HepG2 (cell line): ENCODE measurements around the gene AZU1. TPM values are rescaled to one million over a fixed set of nuclear protein-coding genes. Genes with fewer than 3 reads are reported as not detected.
A peak's percentile ranks its signal among the peaks of the same experiment; 100 is the strongest.

ENCODE experiments used
- ATF7 ChIP-seq, 2 experiments: fragments of 450-650 bp in 1 of 2; sonication (generic) in 1 of 2; formaldehyde crosslinking in 1 of 2; IDR thresholded peaks; 2 replicates each; pipeline versions ENCODE4 v1.4.0 to v1.6.1; 2016 to 2020; ENCODE audit warnings: antibody characterized with exemption in 1 of 2, mild to moderate bottlenecking in 1 of 2, missing genetic modification reagents in 1 of 2
- CBX1 ChIP-seq: IDR thresholded peaks from one replicate; pipeline ENCODE4 v1.6.1; 2016; ENCODE audit warnings: antibody characterized with exemption, low read depth
- FOXO1 ChIP-seq: sonication (generic); formaldehyde crosslinking; IDR thresholded peaks from 2 replicates; pipeline ENCODE4 v1.4.0; 2020; ENCODE audit warnings: missing genetic modification reagents
- FOXP1 ChIP-seq, 2 experiments: fragments of 450-650 bp in 1 of 2; IDR thresholded peaks; 2 replicates each; pipeline ENCODE4 v1.6.1; 2017 to 2018; ENCODE audit warnings: antibody characterized with exemption in 1 of 2
- HIVEP1 ChIP-seq: sonication (generic); formaldehyde crosslinking; IDR thresholded peaks from 2 replicates; pipeline ENCODE4 v1.4.0; 2020; ENCODE audit warnings: mild to moderate bottlenecking, missing genetic modification reagents
- KAT2B ChIP-seq: fragments of 150-350 bp; IDR thresholded peaks from 2 replicates; pipeline ENCODE4 v1.6.1; 2014; ENCODE audit warnings: low read depth, low read length, borderline replicate concordance
- MAFK ChIP-seq, 2 experiments: IDR thresholded peaks in 1 of 2; conservative IDR thresholded peaks in 1 of 2; 2 replicates each; pipeline ENCODE4 v1.6.1; 2011; ENCODE audit warnings: improper control_type of control experiment in 2 of 2, low read length in 2 of 2
- MYPOP ChIP-seq: sonication (generic); formaldehyde crosslinking; IDR thresholded peaks from 2 replicates; pipeline ENCODE4 v1.8.1; 2023; ENCODE audit warnings: mild to moderate bottlenecking, moderate library complexity, missing genetic modification reagents
- PHF21A ChIP-seq: sonication (generic); formaldehyde crosslinking; IDR thresholded peaks from 2 replicates; pipeline ENCODE4 v1.5.0; 2020; ENCODE audit warnings: mild to moderate bottlenecking, missing genetic modification reagents
- POLR2A ChIP-seq, 2 experiments: IDR thresholded peaks; 2 replicates each; pipeline ENCODE4 v1.6.1; 2011; ENCODE audit warnings: low read depth in 2 of 2, low read length in 2 of 2, mild to moderate bottlenecking in 1 of 2, moderate library complexity in 1 of 2; ENCODE audit not compliant: insufficient read depth in 1 of 2
- RBAK ChIP-seq: sonication (generic); formaldehyde crosslinking; IDR thresholded peaks from 2 replicates; pipeline ENCODE4 v1.5.1; 2020; ENCODE audit warnings: mild to moderate bottlenecking, missing genetic modification reagents
- SALL1 ChIP-seq: sonication (generic); formaldehyde crosslinking; IDR thresholded peaks from 2 replicates; pipeline ENCODE4 v1.8.0; 2022; ENCODE audit warnings: mild to moderate bottlenecking, missing genetic modification reagents
- TBX2 ChIP-seq: sonication (generic); formaldehyde crosslinking; IDR thresholded peaks from 2 replicates; pipeline ENCODE4 v1.5.0; 2020; ENCODE audit warnings: missing genetic modification reagents, mild to moderate bottlenecking, borderline replicate concordance
- ZBTB1 ChIP-seq: sonication (generic); formaldehyde crosslinking; IDR thresholded peaks from 2 replicates; pipeline ENCODE4 v1.4.0; 2020; ENCODE audit warnings: missing genetic modification reagents, borderline replicate concordance
- ZBTB34 ChIP-seq: sonication (generic); formaldehyde crosslinking; IDR thresholded peaks from 2 replicates; pipeline ENCODE4 v1.8.0; 2022; ENCODE audit warnings: mild to moderate bottlenecking, missing genetic modification reagents
- ZC3H4 ChIP-seq: sonication (generic); formaldehyde crosslinking; IDR thresholded peaks from 2 replicates; pipeline ENCODE4 v1.4.0; 2020; ENCODE audit warnings: missing genetic modification reagents, borderline replicate concordance
- ZFP41 ChIP-seq: sonication (generic); formaldehyde crosslinking; IDR thresholded peaks from 2 replicates; pipeline ENCODE4 v1.4.0; 2020; ENCODE audit warnings: mild to moderate bottlenecking, missing genetic modification reagents, borderline replicate concordance
- ZFY ChIP-seq: sonication (generic); formaldehyde crosslinking; IDR thresholded peaks from 2 replicates; pipeline ENCODE4 v1.4.0; 2020; ENCODE audit warnings: missing genetic modification reagents
- ZNF121 ChIP-seq: sonication (generic); formaldehyde crosslinking; IDR thresholded peaks from 2 replicates; pipeline ENCODE4 v1.5.0; 2020; ENCODE audit warnings: mild to moderate bottlenecking, missing genetic modification reagents
- ZNF225 ChIP-seq: sonication (generic); formaldehyde crosslinking; IDR thresholded peaks from 2 replicates; pipeline ENCODE4 v1.4.0; 2020; ENCODE audit warnings: mild to moderate bottlenecking, missing genetic modification reagents
- ZNF337 ChIP-seq: sonication (generic); formaldehyde crosslinking; IDR thresholded peaks from 2 replicates; pipeline ENCODE4 v1.5.1; 2020; ENCODE audit warnings: missing genetic modification reagents, low read depth, mild to moderate bottlenecking, borderline replicate concordance
- ZNF430 ChIP-seq: sonication (generic); formaldehyde crosslinking; IDR thresholded peaks from 2 replicates; pipeline ENCODE4 v1.9.0; 2021; ENCODE audit warnings: mild to moderate bottlenecking, missing genetic modification reagents
- ZNF513 ChIP-seq: sonication (generic); formaldehyde crosslinking; conservative IDR thresholded peaks from 2 replicates; pipeline ENCODE4 v1.5.0; 2020; ENCODE audit warnings: missing genetic modification reagents
- ZNF644 ChIP-seq: IDR thresholded peaks from 2 replicates; pipeline ENCODE4 v1.6.1; 2016; ENCODE audit warnings: low read depth
- ZNF678 ChIP-seq: sonication (generic); formaldehyde crosslinking; IDR thresholded peaks from 2 replicates; pipeline ENCODE4 v1.4.0; 2020; ENCODE audit warnings: mild to moderate bottlenecking, missing genetic modification reagents
- ZNF83 ChIP-seq: sonication (generic); formaldehyde crosslinking; IDR thresholded peaks from 2 replicates; pipeline ENCODE4 v1.4.0; 2020; ENCODE audit warnings: missing genetic modification reagents, mild to moderate bottlenecking, borderline replicate concordance
- polyA plus RNA-seq, 8 experiments: library from polyadenylated mRNA; depleted of rRNA in 3 of 8; stranded (reverse) in 7 of 8; unstranded in 1 of 8; fragments of >200 nt; fragmentation: Illumina TruSeq in 4 of 8; extraction: Trizol in 4 of 8; gene quantifications; 2 replicates each; pipeline versions ENCODE4 v1.2.1 to v1.2.3, GENCODE V29; 2011 to 2016; ENCODE audit warnings: low read depth in 4 of 8, missing spikeins in 1 of 8, mixed read lengths in 1 of 8; ENCODE audit not compliant: insufficient read depth in 1 of 8
- total RNA-seq, 5 experiments: library from RNA; depleted of rRNA; stranded (reverse); fragments of >200 nt; fragmentation: Illumina TruSeq; extraction: Trizol; gene quantifications; 2 replicates each; pipeline ENCODE4 v1.2.3, GENCODE V29; 2016; ENCODE audit warnings: low read depth in 1 of 5
- TF ChIP-seq, protein P1 (sequence below): sonication (generic); formaldehyde crosslinking; IDR thresholded peaks from 2 replicates; pipeline ENCODE4 v1.5.0; 2020; ENCODE audit warnings: missing genetic modification reagents

Gene AZU1
- total and polyA plus RNA-seq, 2 of the 13 experiments (the other 11 are each of a cell fraction or from before 2014, with no cell fraction given) = not detected

- TF ChIP-seq FOXO1 (CRISPR knock-in tag) (peak; percentile 76), ATF7 (IDR thresholded peaks at IDR 0.05) (no peak), ATF7 (CRISPR knock-in tag; IDR thresholded peaks at IDR 0.05) (no peak), ZBTB1 (CRISPR knock-in tag) (no peak), ZNF83 (CRISPR knock-in tag) (no peak), ZC3H4 (CRISPR knock-in tag) (no peak), RBAK (CRISPR knock-in tag) (no peak), TBX2 (CRISPR knock-in tag) (peak; percentile 61), ZBTB34 (CRISPR knock-in tag) (0 out of 2 replicates have a peak, but pooled peaks have one; percentile 16), HIVEP1 (CRISPR knock-in tag) (peak; percentile 89), ZFY (peak; percentile 88), PHF21A (CRISPR knock-in tag) (peak; percentile 50; the same call in 1 of the 2 replicates), ZNF225 (CRISPR knock-in tag) (no peak; the same call in 1 of the 2 replicates), ZNF644 (no peak), ZNF678 (CRISPR knock-in tag) (no peak), ZNF337 (CRISPR knock-in tag) (no peak), POLR2A (IDR thresholded peaks at IDR 0.05; ENCODE audit: insufficient read depth in 1 of 2, low read depth in 2 of 2, low read length in 2 of 2) (no peak), MAFK (conservative IDR thresholded peaks at IDR 0.05 in 1 of 2, IDR thresholded peaks at IDR 0.05 in 1 of 2; ENCODE audit: low read length in 2 of 2) (no peak), ZNF513 (CRISPR knock-in tag) (no peak), MYPOP (CRISPR knock-in tag) (peak; percentile 77), KAT2B (no peak), ZFP41 (CRISPR knock-in tag) (no peak), CBX1 (no peak), ZNF121 (0 out of 2 replicates have a peak, but pooled peaks have one; percentile 53), ZNF430 (CRISPR knock-in tag) (peak; percentile 94; the same call in 1 of the 2 replicates), SALL1 (CRISPR knock-in tag) (peak; percentile 90), FOXP1 (IDR thresholded peaks at IDR 0.05) (no peak), FOXP1 (CRISPR knock-in tag; IDR thresholded peaks at IDR 0.05) (no peak)
- TF ChIP-seq, protein P1, sequence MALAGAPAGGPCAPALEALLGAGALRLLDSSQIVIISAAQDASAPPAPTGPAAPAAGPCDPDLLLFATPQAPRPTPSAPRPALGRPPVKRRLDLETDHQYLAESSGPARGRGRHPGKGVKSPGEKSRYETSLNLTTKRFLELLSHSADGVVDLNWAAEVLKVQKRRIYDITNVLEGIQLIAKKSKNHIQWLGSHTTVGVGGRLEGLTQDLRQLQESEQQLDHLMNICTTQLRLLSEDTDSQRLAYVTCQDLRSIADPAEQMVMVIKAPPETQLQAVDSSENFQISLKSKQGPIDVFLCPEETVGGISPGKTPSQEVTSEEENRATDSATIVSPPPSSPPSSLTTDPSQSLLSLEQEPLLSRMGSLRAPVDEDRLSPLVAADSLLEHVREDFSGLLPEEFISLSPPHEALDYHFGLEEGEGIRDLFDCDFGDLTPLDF (CRISPR knock-in tag) = no peak; the same call in 1 of the 2 replicates
These were observed 48.6 kb upstream of the AZU1 start (continued) for GRCh38 chr19:778910-779653.
